CD4-positive, alpha-beta T cell treated with Interleukin-15 for 1 hour (primary cell): ENCODE data around the gene GPR62.

ENCODE experiments used
- DNase-seq: peaks from one replicate; pipeline ENCODE4 v3.0.0-alpha.2; 2020

The GPR62 gene

GRCh38 chr3:51955893-51956770, 951 bp downstream of the GPR62 start:
- peak; percentile 42 for DNase-seq

- no peak for DNase-seq
These were observed 2.5 kb downstream of the GPR62 start for GRCh38 chr3:51957520-51958205.

DNA sequence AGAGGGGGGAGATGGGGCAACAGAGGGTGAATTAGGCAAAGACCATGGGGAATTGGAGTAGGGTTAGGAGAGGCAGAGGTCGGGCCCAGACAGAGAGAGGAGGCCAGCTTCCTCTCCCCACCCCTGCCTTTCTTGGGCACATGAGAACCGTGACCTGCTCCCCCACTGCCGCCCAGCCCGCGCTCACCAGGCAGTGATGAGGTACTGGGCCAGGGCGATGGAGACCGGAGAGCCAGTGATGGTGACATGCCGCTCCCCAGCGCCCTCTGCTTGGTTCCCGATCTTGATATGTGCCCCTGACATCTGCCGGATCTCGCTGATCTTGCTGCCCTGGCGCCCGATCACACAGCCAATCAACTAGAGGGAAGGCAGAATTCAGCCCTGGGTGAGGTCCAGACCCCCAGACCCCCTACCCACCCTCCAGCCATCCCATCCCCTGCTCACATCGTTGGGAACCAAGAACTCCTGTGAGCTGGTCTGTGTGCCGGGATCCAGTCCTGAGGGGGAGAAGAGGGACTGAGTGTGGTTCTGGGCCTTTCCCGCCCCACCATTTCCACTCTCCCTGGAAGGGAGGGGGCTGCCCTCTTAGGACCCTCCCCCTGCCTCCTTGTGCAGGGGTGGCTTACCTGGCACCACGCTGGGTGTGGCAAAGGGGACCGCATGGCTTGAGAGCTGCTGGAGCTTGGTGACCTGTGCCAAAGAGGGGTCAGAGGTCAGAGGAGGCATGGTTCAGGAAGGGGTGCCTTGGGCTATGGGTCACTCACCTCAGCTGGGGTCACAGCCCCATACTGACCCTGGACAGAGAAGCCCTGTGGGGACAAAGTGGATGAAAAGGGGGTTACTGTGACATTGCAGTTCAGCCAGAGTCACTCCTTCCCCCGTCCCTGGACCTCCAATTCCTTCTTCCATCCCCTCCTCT, 3.7 kb downstream of the GPR62 start:
- no peak for DNase-seq

GRCh38 chr3:51959651-51960050, 4.5 kb downstream of the GPR62 start:
- no peak for DNase-seq

GRCh38 chr3:51960386-51960785, 5.2 kb downstream of the GPR62 start:
- DNase-seq: no peak

- no peak for DNase-seq
These were observed 5.8 kb downstream of the GPR62 start for GRCh38 chr3:51961011-51961410.

DNA sequence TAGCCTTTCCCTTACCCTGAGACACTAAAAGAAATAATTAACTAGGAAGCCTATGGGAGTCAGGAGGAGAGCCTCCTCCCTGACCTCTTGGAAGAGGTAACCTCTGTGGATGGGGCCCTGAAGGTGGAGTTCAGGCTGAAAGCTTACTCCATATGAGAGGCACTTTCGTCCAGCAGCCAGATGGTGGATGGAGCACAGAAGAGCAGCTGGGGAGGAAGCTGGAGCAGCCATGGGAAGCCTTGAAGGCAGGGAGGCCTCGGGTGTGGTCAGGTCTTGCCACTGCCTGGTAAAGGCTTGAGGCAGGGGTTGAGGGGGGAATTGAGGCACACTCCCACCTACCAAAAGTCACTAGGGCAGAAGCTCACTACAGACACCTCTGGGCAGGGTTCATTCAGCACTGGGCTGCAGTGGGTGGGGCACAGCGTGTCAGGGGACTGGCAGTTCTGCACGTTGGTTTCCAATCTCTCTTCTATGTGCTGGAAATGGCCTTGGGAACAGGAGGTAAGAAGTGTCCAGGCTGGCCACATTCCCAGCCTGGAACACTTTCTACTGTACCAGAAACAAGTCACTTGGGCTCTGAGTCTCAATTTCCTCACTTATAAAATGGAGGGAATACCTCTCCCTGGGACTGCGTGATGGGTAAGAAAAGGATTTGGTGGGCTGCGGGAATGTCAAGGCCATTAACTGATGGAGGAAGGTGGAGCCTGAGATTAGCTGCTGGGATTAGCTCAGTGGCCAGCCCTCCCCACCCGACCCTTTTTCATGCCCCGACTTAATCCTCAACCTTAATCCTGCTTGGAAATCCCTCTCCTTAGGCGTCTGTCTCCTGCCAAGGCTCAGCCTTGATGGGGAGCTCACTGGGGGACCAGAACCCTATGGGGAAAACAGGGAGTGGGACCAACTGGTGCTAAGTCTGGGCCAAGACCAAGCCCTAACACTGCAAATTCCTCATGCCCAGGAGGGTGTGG, 6.7 kb downstream of the GPR62 start:
- DNase-seq: no peak

- no peak for DNase-seq
These were observed 7.8 kb downstream of the GPR62 start for GRCh38 chr3:51962854-51963530.

GRCh38 chr3:51963951-51964451, 8.8 kb downstream of the GPR62 start:
- DNase-seq: no peak

DNA sequence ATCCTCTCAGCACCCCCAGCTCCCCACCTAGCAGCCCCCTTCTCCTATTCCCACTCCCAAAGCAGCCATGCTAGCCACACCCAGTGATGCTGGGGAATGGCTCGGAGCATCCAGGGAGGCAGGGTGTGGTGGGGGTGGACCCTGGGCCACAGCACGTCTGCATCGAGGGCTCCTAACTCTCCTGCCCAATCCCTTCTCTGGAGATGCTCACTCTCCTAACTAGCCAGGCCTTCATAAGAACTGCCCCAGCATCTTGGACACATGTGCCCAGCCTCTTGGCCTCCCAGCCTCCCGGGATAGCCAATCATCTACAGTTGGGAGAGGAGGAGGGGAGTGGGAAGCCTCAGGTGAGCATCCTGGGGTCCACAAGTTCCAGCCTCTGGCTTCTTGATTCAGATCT, 9.3 kb downstream of the GPR62 start:
- DNase-seq: no peak

GRCh38 chr3:51966016-51966415, 10.8 kb downstream of the GPR62 start:
- no peak for DNase-seq

- DNase-seq: no peak
These were observed 11.3 kb downstream of the GPR62 start for GRCh38 chr3:51966486-51966885.

DNA sequence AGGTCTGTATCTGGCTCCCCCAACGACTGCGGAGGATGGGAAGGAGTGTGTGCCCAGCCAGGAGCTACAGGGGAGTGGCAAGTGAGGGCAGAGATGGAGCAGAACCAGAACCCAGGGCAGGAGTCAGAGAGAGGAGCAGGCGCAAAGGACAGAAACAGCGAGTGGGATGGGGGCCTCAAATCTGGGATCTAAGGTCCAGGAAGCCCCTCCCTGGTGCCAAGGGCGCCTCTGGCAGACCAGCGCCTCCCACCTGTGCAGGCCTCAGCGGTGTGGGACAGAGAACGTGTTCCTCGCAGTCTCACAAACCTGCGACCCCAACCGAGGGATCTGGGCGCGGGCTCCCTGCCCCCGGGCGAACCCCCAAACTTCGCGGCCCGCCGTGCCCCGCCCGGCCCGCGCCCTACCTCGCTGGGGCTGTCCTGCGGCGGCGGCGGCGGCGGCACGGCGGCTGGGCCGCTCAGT, 11.8 kb downstream of the GPR62 start:
- no peak for DNase-seq

GRCh38 chr3:51967384-51968169, 12.4 kb downstream of the GPR62 start, which contains the start of gene PCBP4:
Gene PCBP4 (minus strand): TSS chr3:51967454. CDS start chr3:51961240, 6,214 bp downstream.
- no peak for DNase-seq

DNA sequence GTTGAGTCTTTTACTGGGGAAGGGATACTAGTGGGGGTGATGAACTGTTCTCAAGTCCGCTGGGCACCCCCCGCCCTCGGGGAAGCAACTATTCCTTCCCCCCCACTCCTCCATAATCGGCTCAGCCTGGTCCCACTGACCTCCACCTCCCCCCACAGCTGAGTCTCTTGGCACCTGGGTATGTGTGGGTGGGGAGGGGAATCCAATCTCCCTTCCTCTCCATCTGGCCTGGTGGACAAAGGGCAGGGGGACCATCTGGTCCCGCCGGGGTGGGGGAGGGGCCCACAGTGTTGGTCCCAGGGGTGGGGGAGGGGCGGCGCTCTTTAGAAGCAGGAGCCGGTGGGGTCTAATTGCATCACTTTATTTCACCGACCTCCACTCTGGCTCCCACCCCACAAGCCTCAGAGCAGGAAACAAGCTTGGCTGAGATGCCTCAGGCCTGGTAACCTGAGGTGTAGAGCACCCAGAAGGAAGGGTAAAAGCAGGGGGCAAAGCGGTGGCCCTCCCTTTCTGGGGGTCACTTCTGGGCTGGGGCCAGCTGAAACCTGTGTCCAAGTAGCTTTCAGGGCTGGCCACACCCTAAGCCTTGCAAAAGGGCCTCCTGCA, 13.1 kb downstream of the GPR62 start:
- DNase-seq: no peak

DNA sequence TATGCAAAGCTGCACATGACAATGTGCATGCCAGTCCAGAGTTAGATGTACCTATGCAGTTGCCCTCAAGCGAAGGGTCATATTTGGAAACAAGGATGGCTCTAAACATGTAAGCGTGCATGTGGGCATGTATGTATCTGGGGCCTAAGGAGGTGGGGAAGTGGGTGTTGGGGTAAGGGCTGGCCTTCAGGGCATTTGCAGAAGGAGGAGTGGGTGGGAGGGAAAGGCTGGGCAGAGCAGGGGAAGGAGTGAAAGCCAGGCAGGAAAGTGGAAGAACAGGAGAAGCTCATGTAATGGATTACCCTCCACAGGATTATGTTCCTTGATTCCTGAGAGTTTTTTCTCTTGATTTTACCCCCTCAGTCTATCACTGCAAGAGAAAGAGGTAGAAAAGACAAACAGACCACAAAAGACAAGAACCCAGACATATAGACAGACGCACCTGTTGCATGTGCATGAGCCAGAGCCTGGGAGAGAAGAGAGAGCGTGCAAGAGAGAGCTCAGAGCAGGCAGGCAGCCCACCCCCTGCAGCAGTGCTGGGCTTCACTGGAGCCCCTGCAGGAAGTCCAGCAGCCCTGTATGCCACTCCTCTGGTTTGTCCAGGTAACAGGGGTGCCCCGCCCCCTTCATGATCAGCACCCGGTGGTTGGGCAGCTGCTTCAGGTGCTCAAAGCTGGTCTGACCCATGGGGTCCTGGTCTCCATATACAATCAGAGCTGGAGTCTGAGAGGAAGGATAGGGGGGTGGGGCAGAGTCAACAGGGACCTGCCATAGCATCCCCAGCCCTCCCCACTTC, 13.9 kb downstream of the GPR62 start:
- DNase-seq: no peak

GRCh38 chr3:51969841-51970240, 14.7 kb downstream of the GPR62 start:
- no peak for DNase-seq

DNA sequence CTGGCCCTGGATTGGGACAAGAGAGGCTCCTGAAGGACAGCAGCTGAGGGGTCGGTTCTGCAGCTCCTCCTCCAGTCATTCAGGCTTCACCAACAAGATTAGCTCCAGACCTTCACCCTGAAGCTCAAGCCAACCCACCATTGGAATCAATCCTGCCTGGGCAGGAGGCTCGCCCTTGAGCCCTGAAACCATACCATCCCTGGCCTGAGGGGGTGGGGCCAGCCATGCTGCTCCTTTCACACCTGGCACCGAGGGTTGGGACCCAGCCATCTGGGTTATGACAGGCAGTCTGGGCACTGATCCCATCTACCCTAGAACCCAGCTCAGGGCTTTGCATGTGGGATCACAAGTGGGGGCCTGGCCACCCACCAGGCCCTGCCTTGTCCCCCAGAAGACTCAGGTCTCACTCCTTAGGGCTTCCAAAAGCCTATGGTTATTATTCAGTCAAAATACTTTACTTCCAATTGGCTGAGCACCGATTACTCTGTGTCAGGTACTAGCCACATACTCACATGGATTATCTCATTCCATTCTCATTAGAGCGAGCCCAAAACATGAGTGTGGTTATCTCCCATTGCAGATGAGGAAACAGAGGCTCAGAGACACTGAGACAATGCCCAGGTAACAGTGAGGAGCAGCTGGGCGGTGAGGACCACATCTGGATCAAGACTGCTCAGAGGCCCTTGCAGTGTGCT, 15.6 kb downstream of the GPR62 start:
- no peak for DNase-seq
